Fibroblast of the aortic adventitia (primary cell): ENCODE measurements around the gene SLCO4A1. TPM values are rescaled to one million over a fixed set of nuclear protein-coding genes. Genes with fewer than 3 reads are reported as not detected.

ENCODE experiments used
- DNase-seq: peaks from one replicate; pipeline ENCODE4 v3.0.0-alpha.2; 2010; ENCODE audit warnings: low read depth
- H3K4me3 ChIP-seq: 2 replicates; pipeline ENCODE4 v1.5.1; 2011; ENCODE audit warnings: low read depth, mild to moderate bottlenecking, control low read depth, low read length, moderate library complexity
- CTCF ChIP-seq: IDR thresholded peaks from 2 replicates; pipeline ENCODE4 v1.5.1; 2011; ENCODE audit warnings: mild to moderate bottlenecking, low read length, control low read depth, inconsistent platforms; ENCODE audit not compliant: insufficient read depth
- total RNA-seq: library from RNA; depleted of rRNA; stranded (reverse); fragments of >200 nt; gene quantifications from 2 replicates; pipeline ENCODE4 v1.2.3, GENCODE V29; 2012; ENCODE audit warnings: low replicate concordance

Gene SLCO4A1
- total RNA-seq, 1 donor, result 0.72 TPM

GRCh38 chr20:62627901-62628612, 14.2 kb upstream of the SLCO4A1 start:
- no peak for TF ChIP-seq CTCF
- peak; percentile 12 for DNase-seq
- no peak overlapping the region for H3K4me3 ChIP-seq

GRCh38 chr20:62628691-62629090, 13.6 kb upstream of the SLCO4A1 start:
- DNase-seq, result no peak
- no peak for TF ChIP-seq CTCF

GRCh38 chr20:62629864-62630470, 12.3 kb upstream of the SLCO4A1 start:
- no peak for TF ChIP-seq CTCF
- H3K4me3 ChIP-seq, result no peak overlapping the region
- DNase-seq, result no peak

More at GRCh38 chr20:62628691-62629090, 13.6 kb upstream of the SLCO4A1 start:
- H3K4me3 ChIP-seq, result no peak overlapping the region

- H3K4me3 ChIP-seq, result no peak overlapping the region
- no peak for DNase-seq
- no peak for TF ChIP-seq CTCF
These were observed 10.7 kb upstream of the SLCO4A1 start for GRCh38 chr20:62631336-62632308.

GRCh38 chr20:62632575-62633090, 9.7 kb upstream of the SLCO4A1 start:
- no peak overlapping the region for H3K4me3 ChIP-seq
- no peak for DNase-seq
- TF ChIP-seq CTCF, result no peak

GRCh38 chr20:62633598-62634329, 8.5 kb upstream of the SLCO4A1 start:
- no peak for TF ChIP-seq CTCF
- no peak overlapping the region for H3K4me3 ChIP-seq
- DNase-seq, result no peak
